VCaP (cell line): Measurements from ENCODE around the gene EYA2.
A peak's percentile ranks its signal among the peaks of the same experiment; 100 is the strongest.

Source experiments
- H3K27ac ChIP-seq: fragments of 450-650 bp; 2 replicates; pipeline ENCODE4 v1.5.1; 2017
- CTCF ChIP-seq: fragments of 450-650 bp; conservative IDR thresholded peaks from 2 replicates; pipeline ENCODE4 v1.5.1; 2017; ENCODE audit warnings: mild to moderate bottlenecking, moderate library complexity

EYA2 gene

GRCh38 chr20:47223896-47224295 is 329.3 kb downstream of the EYA2 start:
- no peak for TF ChIP-seq CTCF
- 0 out of 2 replicates have a peak overlapping the region, but pooled peaks have one; percentile 2 for H3K27ac ChIP-seq

- 0 out of 2 replicates have a peak overlapping the region, but pooled peaks have one; percentile 2 for H3K27ac ChIP-seq
- TF ChIP-seq CTCF: no peak
These were observed 329.7 kb downstream of the EYA2 start for GRCh38 chr20:47224300-47224791.

GRCh38 chr20:47224857-47225256 is 330.2 kb downstream of the EYA2 start:
- H3K27ac ChIP-seq: no peak overlapping the region
- no peak for TF ChIP-seq CTCF

- no peak overlapping the region for H3K27ac ChIP-seq
- no peak for TF ChIP-seq CTCF
These were observed 330.8 kb downstream of the EYA2 start for GRCh38 chr20:47225458-47225857.

GRCh38 chr20:47227119-47227518 is 332.5 kb downstream of the EYA2 start:
- peak overlapping the region; percentile 13; the same call in 1 of the 2 replicates for H3K27ac ChIP-seq
- no peak for TF ChIP-seq CTCF

GRCh38 chr20:47227576-47227975 is 332.9 kb downstream of the EYA2 start:
- peak overlapping the region; percentile 13; the same call in 1 of the 2 replicates for H3K27ac ChIP-seq
- no peak for TF ChIP-seq CTCF

GRCh38 chr20:47228654-47229053 is 334.0 kb downstream of the EYA2 start:
- TF ChIP-seq CTCF: no peak
- H3K27ac ChIP-seq: no peak overlapping the region; the same call in 1 of the 2 replicates
